ENCODE data around the gene PPP1R7. TPM values are rescaled to one million over a fixed set of nuclear protein-coding genes. Genes with fewer than 3 reads are reported as not detected.

Gene PPP1R7
- polyA plus RNA-seq, 1 donor from 2014 or later, result 59.3 TPM

DNA sequence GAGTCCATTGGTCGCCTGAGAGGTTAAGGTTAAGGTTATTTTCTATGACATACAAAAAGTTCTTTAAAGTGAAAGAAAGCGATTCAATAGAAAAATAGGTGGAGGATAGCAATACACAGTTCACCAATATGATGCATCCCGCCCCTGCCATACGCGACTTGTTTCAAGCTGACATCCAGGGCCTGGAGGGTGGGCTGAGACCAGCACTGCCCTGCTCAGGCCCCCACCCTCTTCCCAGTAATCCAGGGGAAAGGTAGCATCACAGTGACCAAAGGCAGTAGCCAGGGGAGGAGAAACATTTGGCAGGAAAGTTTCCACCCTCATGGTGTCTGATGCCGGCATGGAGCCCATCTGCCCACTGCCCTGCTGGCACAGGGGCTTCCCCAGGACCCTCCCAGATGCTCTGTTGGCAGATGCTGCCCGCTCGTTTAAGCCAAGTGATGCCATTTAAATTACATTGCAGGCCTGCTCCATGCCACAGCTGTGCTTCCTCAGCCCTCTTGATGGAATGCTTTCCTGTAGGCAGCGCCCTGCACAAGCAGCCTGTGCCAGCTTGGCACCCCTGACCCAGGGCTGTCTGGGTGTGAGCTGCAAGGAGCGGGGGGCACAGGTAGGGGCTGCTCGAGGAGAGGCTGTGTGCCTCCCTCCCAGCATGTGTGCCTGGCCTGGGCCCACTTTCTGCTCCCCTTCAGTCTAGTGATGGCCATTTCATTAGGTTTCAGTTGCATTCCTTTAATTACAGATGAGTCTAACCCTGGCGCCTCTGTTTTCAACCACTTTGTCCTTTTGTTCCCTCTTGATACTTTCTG is 27.5 kb downstream of the PPP1R7 start:
- H3K9me3 ChIP-seq (ENCODE audit: low read length), result no peaks in the 10 kb centered on the region
- no peak overlapping the region for H3K4me2 ChIP-seq (ENCODE audit: low read length)
- no peak overlapping the region for H3K4me3 ChIP-seq (ENCODE audit: low read length)
- TF ChIP-seq, protein P1, sequence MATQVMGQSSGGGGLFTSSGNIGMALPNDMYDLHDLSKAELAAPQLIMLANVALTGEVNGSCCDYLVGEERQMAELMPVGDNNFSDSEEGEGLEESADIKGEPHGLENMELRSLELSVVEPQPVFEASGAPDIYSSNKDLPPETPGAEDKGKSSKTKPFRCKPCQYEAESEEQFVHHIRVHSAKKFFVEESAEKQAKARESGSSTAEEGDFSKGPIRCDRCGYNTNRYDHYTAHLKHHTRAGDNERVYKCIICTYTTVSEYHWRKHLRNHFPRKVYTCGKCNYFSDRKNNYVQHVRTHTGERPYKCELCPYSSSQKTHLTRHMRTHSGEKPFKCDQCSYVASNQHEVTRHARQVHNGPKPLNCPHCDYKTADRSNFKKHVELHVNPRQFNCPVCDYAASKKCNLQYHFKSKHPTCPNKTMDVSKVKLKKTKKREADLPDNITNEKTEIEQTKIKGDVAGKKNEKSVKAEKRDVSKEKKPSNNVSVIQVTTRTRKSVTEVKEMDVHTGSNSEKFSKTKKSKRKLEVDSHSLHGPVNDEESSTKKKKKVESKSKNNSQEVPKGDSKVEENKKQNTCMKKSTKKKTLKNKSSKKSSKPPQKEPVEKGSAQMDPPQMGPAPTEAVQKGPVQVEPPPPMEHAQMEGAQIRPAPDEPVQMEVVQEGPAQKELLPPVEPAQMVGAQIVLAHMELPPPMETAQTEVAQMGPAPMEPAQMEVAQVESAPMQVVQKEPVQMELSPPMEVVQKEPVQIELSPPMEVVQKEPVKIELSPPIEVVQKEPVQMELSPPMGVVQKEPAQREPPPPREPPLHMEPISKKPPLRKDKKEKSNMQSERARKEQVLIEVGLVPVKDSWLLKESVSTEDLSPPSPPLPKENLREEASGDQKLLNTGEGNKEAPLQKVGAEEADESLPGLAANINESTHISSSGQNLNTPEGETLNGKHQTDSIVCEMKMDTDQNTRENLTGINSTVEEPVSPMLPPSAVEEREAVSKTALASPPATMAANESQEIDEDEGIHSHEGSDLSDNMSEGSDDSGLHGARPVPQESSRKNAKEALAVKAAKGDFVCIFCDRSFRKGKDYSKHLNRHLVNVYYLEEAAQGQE (IDR thresholded peaks at IDR 0.05; ENCODE audit: borderline replicate concordance), result no peak
- TF ChIP-seq EP300 (conservative IDR thresholded peaks at IDR 0.05; ENCODE audit: poor library complexity, severe bottlenecking) (no peak), POLR2AphosphoS5 (IDR thresholded peaks at IDR 0.05) (no peak), SMC3 (conservative IDR thresholded peaks at IDR 0.05; ENCODE audit: poor library complexity) (no peak), EZH2 (IDR thresholded peaks at IDR 0.05; ENCODE audit: borderline replicate concordance, insufficient read depth, low read length, poor library complexity, severe bottlenecking) (no peak)
- no peak overlapping the region for H2AFZ ChIP-seq (ENCODE audit: low read depth, low read length)
- no peak overlapping the region for H3K27ac ChIP-seq (ENCODE audit: low read length)
- no peaks in the 10 kb centered on the region for H3K79me2 ChIP-seq (replicated peaks; ENCODE audit: insufficient read depth, low read length)
- no peaks in the 10 kb centered on the region for H3K9me2 ChIP-seq (ENCODE audit: insufficient read depth, low read length)
- no peaks in the 10 kb centered on the region for H3K36me3 ChIP-seq (ENCODE audit: insufficient read depth, low read length)
- no peak overlapping the region for H3K9ac ChIP-seq (ENCODE audit: low read length)
- H4K20me1 ChIP-seq (ENCODE audit: insufficient read depth), result no peaks in the 10 kb centered on the region
- H3F3A ChIP-seq (ENCODE audit: insufficient read depth, low read length, poor library complexity, severe bottlenecking), result no peaks in the 10 kb centered on the region
- H3K27me3 ChIP-seq (ENCODE audit: insufficient read depth, low read depth, low read length), result no peaks in the 10 kb centered on the region

DNA sequence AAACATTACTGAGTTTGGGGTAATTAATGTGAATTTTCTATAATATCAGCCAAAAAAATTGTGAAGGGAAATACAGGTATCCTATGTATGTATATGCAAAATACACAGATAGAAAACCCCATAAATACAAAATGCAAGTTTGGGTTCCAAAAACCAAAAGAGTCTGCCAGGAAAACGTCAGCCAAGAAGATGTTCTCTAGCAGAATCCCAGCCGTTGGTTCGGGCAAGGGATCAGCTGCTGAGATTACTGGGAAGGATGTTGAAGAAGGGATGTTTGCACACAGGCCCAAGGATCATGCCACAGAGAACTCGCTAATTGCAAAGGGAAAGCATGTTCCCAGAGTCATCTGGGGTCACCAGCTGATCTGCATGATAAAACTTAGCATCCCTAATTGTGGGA is 28.7 kb downstream of the PPP1R7 start:
- H3K79me2 ChIP-seq (replicated peaks; ENCODE audit: insufficient read depth, low read length), result no peaks in the 10 kb centered on the region
- H3F3A ChIP-seq (ENCODE audit: insufficient read depth, low read length, poor library complexity, severe bottlenecking), result no peaks in the 10 kb centered on the region
- H4K20me1 ChIP-seq (ENCODE audit: insufficient read depth), result no peaks in the 10 kb centered on the region
- TF ChIP-seq, protein P2, sequence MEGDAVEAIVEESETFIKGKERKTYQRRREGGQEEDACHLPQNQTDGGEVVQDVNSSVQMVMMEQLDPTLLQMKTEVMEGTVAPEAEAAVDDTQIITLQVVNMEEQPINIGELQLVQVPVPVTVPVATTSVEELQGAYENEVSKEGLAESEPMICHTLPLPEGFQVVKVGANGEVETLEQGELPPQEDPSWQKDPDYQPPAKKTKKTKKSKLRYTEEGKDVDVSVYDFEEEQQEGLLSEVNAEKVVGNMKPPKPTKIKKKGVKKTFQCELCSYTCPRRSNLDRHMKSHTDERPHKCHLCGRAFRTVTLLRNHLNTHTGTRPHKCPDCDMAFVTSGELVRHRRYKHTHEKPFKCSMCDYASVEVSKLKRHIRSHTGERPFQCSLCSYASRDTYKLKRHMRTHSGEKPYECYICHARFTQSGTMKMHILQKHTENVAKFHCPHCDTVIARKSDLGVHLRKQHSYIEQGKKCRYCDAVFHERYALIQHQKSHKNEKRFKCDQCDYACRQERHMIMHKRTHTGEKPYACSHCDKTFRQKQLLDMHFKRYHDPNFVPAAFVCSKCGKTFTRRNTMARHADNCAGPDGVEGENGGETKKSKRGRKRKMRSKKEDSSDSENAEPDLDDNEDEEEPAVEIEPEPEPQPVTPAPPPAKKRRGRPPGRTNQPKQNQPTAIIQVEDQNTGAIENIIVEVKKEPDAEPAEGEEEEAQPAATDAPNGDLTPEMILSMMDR (IDR thresholded peaks at IDR 0.05; ENCODE audit: poor library complexity, severe bottlenecking), result no peak
- TF ChIP-seq MXI1 (conservative IDR thresholded peaks at IDR 0.05; ENCODE audit: poor library complexity, severe bottlenecking), result no peak
- TF ChIP-seq TAF1 (IDR thresholded peaks at IDR 0.05; ENCODE audit: low read depth), result no peak
- no peak for TF ChIP-seq SMC3 (conservative IDR thresholded peaks at IDR 0.05; ENCODE audit: poor library complexity)
- TF ChIP-seq, protein P1 (IDR thresholded peaks at IDR 0.05; ENCODE audit: borderline replicate concordance), result no peak
- TF ChIP-seq EP300 (conservative IDR thresholded peaks at IDR 0.05; ENCODE audit: poor library complexity, severe bottlenecking), result no peak
- TF ChIP-seq POLR2AphosphoS5 (IDR thresholded peaks at IDR 0.05), result no peak
- TF ChIP-seq EZH2 (IDR thresholded peaks at IDR 0.05; ENCODE audit: borderline replicate concordance, insufficient read depth, low read length, poor library complexity, severe bottlenecking), result no peak
- no peak for TF ChIP-seq RAD21 (conservative IDR thresholded peaks at IDR 0.05)
- H3K36me3 ChIP-seq (ENCODE audit: insufficient read depth, low read length), result no peaks in the 10 kb centered on the region
- no peaks in the 10 kb centered on the region for H3K9me2 ChIP-seq (ENCODE audit: insufficient read depth, low read length)
- no peak overlapping the region for H3K27ac ChIP-seq (ENCODE audit: low read length)
- H3K4me3 ChIP-seq (ENCODE audit: low read length), result no peak overlapping the region
- no peaks in the 10 kb centered on the region for H3K9me3 ChIP-seq (ENCODE audit: low read length)
- no peak overlapping the region for H3K4me2 ChIP-seq (ENCODE audit: low read length)
- no peak overlapping the region for H3K9ac ChIP-seq (ENCODE audit: low read length)
- H3K27me3 ChIP-seq (ENCODE audit: insufficient read depth, low read depth, low read length), result no peaks in the 10 kb centered on the region
- H2AFZ ChIP-seq (ENCODE audit: low read depth, low read length), result no peak overlapping the region

All from neural cell (in vitro differentiated cells).